HEK293 (cell line): ENCODE results near the gene TMEM63B.

ENCODE experiments used
- CTCF ChIA-PET: fragments of 350-600 bp; formaldehyde crosslinking; extraction: SDS; loops from one replicate; lab custom pipeline; 2021; ENCODE audit warnings: antibody characterized with exemption; lab: Yijun Ruan, JAX
- POLR2A ChIA-PET: fragments of 300-600 bp; formaldehyde crosslinking; extraction: SDS; loops from one replicate; lab custom pipeline; 2020; ENCODE audit warnings: antibody characterized with exemption, inconsistent platforms; lab: Yijun Ruan, JAX
- H3K27ac ChIP-seq: fragments of 200-500 bp; sonication (Bioruptor generic); 2 replicates; pipeline ENCODE4 v1.5.1; 2014; ENCODE audit warnings: low read depth, low read length, control low read depth, inconsistent platforms; ENCODE audit errors: extremely low read depth
- H3K36me3 ChIP-seq, 2 experiments: fragments of 200-500 bp in 1 of 2; sonication (Bioruptor generic) in 1 of 2; 1 replicate in 1 of 2; 2 replicates in 1 of 2; pipeline ENCODE4 v1.5.1; 2014 to 2017; ENCODE audit warnings: inconsistent platforms in 2 of 2, low read length in 2 of 2; ENCODE audit not compliant: control insufficient read depth in 2 of 2, insufficient read depth in 1 of 2
- H3K4me1 ChIP-seq: fragments of 200-500 bp; sonication (Bioruptor generic); 2 replicates; pipeline ENCODE4 v1.5.1; 2014; ENCODE audit warnings: mild to moderate bottlenecking, low read length, inconsistent platforms; ENCODE audit not compliant: control insufficient read depth, insufficient read depth
- H3K4me3 ChIP-seq: 2 replicates; pipeline ENCODE4 v1.5.1; 2011; ENCODE audit warnings: low read depth, mild to moderate bottlenecking, control low read depth, low read length, moderate library complexity
- H3K9me3 ChIP-seq: fragments of 200-500 bp; sonication (Bioruptor generic); 2 replicates; pipeline ENCODE4 v1.5.1; 2014; ENCODE audit warnings: low read depth, low read length, inconsistent platforms; ENCODE audit not compliant: control insufficient read depth, insufficient read depth
- KLF7 ChIP-seq: fragments of 450-650 bp; formaldehyde crosslinking; IDR thresholded peaks from 2 replicates; pipeline ENCODE4 v1.5.1; 2016; ENCODE audit warnings: missing biosample characterization, missing genetic modification characterization, borderline replicate concordance
- PBX3 ChIP-seq: sonication (generic); formaldehyde crosslinking; IDR thresholded peaks from 2 replicates; pipeline ENCODE4 v1.8.1; 2022; ENCODE audit warnings: mild to moderate bottlenecking, moderate library complexity, missing genetic modification reagents
- PRDM2 ChIP-seq: fragments of 450-650 bp; formaldehyde crosslinking; IDR thresholded peaks from 2 replicates; pipeline ENCODE4 v1.5.1; 2016; ENCODE audit warnings: missing biosample characterization, missing genetic modification characterization, borderline replicate concordance
- PRDM6 ChIP-seq: fragments of 450-650 bp; formaldehyde crosslinking; IDR thresholded peaks from 2 replicates; pipeline ENCODE4 v1.5.1; 2017; ENCODE audit warnings: missing biosample characterization, missing genetic modification characterization
- TCF7L2 ChIP-seq: IDR thresholded peaks from 2 replicates; pipeline ENCODE4 v1.6.1; 2011; ENCODE audit warnings: low read depth, mild to moderate bottlenecking, inconsistent platforms, low read length, moderate library complexity, borderline replicate concordance
- YY2 ChIP-seq: fragments of 450-650 bp; formaldehyde crosslinking; IDR thresholded peaks from 2 replicates; pipeline ENCODE4 v1.5.1; 2016; ENCODE audit warnings: missing biosample characterization, missing genetic modification characterization
- ZNF114 ChIP-seq: fragments of 450-650 bp; formaldehyde crosslinking; IDR thresholded peaks from 2 replicates; pipeline ENCODE4 v1.5.0; 2017; ENCODE audit warnings: missing biosample characterization, missing genetic modification characterization
- ZNF140 ChIP-seq: fragments of 450-650 bp; formaldehyde crosslinking; IDR thresholded peaks from 2 replicates; pipeline ENCODE4 v1.5.1; 2016; ENCODE audit warnings: missing biosample characterization, missing genetic modification characterization
- ZNF155 ChIP-seq: fragments of 450-650 bp; formaldehyde crosslinking; IDR thresholded peaks from 2 replicates; pipeline ENCODE4 v1.5.1; 2016; ENCODE audit warnings: missing biosample characterization, missing genetic modification characterization
- ZNF221 ChIP-seq: fragments of 450-650 bp; formaldehyde crosslinking; IDR thresholded peaks from 2 replicates; pipeline ENCODE4 v1.5.1; 2017; ENCODE audit warnings: missing biosample characterization, missing genetic modification characterization, borderline replicate concordance
- ZNF239 ChIP-seq: fragments of 450-650 bp; formaldehyde crosslinking; IDR thresholded peaks from 2 replicates; pipeline ENCODE4 v1.5.1; 2016; ENCODE audit warnings: missing biosample characterization, missing genetic modification characterization
- ZNF341 ChIP-seq: fragments of 450-650 bp; formaldehyde crosslinking; IDR thresholded peaks from 2 replicates; pipeline ENCODE4; 2016; ENCODE audit warnings: low read depth, missing biosample characterization, missing genetic modification characterization
- ZNF48 ChIP-seq: fragments of 450-650 bp; formaldehyde crosslinking; IDR thresholded peaks from 2 replicates; pipeline ENCODE4 v1.5.1; 2016; ENCODE audit warnings: missing biosample characterization, missing genetic modification characterization
- ZNF555 ChIP-seq: fragments of 450-650 bp; formaldehyde crosslinking; conservative IDR thresholded peaks from 2 replicates; pipeline ENCODE4 v1.5.1; 2017; ENCODE audit warnings: missing biosample characterization, mild to moderate bottlenecking, missing genetic modification characterization, inconsistent platforms
- ZNF561 ChIP-seq: fragments of 450-650 bp; IDR thresholded peaks from 2 replicates; pipeline ENCODE4 v1.5.1; 2018; ENCODE audit warnings: missing biosample characterization, missing genetic modification characterization, borderline replicate concordance
- ZNF677 ChIP-seq: fragments of 450-650 bp; IDR thresholded peaks from 2 replicates; pipeline ENCODE4 v1.5.0; 2018; ENCODE audit warnings: missing biosample characterization, mild to moderate bottlenecking, missing genetic modification characterization, moderate library complexity
- ZNF701 ChIP-seq: fragments of 450-650 bp; formaldehyde crosslinking; IDR thresholded peaks from 2 replicates; pipeline ENCODE4 v1.5.1; 2016; ENCODE audit warnings: missing biosample characterization, missing genetic modification characterization
- ZNF707 ChIP-seq: fragments of 450-650 bp; formaldehyde crosslinking; IDR thresholded peaks from 2 replicates; pipeline ENCODE4 v1.5.1; 2016; ENCODE audit warnings: missing biosample characterization, missing genetic modification characterization
- ZSCAN4 ChIP-seq: fragments of 450-650 bp; formaldehyde crosslinking; IDR thresholded peaks from 2 replicates; pipeline ENCODE4 v1.5.1; 2017; ENCODE audit warnings: missing biosample characterization, missing genetic modification characterization
- TF ChIP-seq, protein P1 (sequence below): fragments of 450-650 bp; formaldehyde crosslinking; IDR thresholded peaks from 2 replicates; pipeline ENCODE4 v1.5.1; 2016; ENCODE audit warnings: missing biosample characterization, missing genetic modification characterization
- TF ChIP-seq, protein P2 (sequence below): fragments of 450-650 bp; formaldehyde crosslinking; IDR thresholded peaks from 2 replicates; pipeline ENCODE4 v1.5.1; 2016; ENCODE audit warnings: missing biosample characterization, missing genetic modification characterization

TMEM63B gene

DNA sequence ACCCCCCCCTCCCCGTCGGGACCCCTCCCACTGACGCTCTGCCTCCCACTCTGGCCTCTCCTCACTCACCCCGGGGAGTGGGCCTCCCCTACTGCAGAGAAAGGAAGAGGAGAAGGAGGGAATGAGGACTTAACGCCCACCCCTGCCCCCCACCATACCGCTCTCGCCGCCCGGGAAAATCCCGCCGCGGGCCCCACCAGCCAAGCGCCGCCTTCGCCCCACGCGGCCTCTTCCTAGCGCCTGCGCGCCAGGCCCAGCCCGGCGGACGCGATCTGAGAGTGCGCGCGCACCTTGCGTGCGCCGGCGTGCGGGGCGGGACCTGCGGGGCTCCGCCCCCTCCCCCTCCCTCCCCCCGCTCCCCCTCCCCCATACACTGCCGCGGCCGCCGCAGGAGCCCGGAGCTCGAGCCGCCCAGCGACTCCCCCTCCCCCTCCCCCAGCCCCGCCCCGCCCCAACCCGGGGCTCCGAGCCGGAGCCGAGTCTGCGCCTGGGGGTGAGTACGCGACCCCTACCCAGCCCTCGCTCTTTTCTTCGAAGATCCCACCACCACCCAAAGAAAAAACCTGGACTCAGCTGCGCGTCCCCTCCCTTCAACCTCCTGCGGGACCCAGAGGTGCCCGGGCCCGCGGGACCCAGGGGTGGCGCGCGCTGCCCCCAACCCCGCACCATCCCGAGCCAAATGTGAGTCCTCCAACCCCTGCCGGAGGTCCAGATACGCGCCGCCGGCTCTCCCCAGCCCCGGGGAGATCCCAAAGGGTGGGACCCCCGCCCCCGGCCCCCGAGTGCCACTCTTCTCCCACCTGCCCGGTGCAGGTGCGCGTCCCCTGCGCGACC is at the start of gene TMEM63B, which contains the start of gene MRPL14 (continued):
- no peak for TF ChIP-seq ZNF707 (tag by site-specific recombination)
- TF ChIP-seq ZNF677 (tag by site-specific recombination) = no peak
- TF ChIP-seq PRDM6 (tag by site-specific recombination) = no peak
- TF ChIP-seq, protein P1, sequence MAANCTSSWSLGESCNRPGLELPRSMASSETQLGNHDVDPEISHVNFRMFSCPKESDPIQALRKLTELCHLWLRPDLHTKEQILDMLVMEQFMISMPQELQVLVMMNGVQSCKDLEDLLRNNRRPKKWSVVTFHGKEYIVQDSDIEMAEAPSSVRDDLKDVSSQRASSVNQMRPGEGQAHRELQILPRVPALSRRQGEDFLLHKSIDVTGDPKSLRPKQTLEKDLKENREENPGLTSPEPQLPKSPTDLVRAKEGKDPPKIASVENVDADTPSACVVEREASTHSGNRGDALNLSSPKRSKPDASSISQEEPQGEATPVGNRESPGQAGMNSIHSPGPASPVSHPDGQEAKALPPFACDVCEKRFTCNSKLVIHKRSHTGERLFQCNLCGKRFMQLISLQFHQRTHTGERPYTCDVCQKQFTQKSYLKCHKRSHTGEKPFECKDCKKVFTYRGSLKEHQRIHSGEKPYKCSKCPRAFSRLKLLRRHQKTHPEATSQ = no peak
- no peak for TF ChIP-seq ZSCAN4 (tag by site-specific recombination)
- TF ChIP-seq PBX3 (CRISPR knock-in tag) = no peak
- no peak for TF ChIP-seq ZNF341 (tag by site-specific recombination)
- TF ChIP-seq ZNF140 (tag by site-specific recombination) = no peak

- TF ChIP-seq ZNF155 (tag by site-specific recombination) (no peak), ZNF221 (tag by site-specific recombination) (no peak), ZNF239 (tag by site-specific recombination) (no peak), PRDM2 (no peak), ZNF555 (tag by site-specific recombination) (no peak), YY2 (tag by site-specific recombination) (no peak), ZNF701 (no peak), ZNF48 (tag by site-specific recombination) (no peak), ZNF114 (tag by site-specific recombination) (no peak), KLF7 (tag by site-specific recombination) (no peak), TCF7L2 (no peak), ZNF561 (tag by site-specific recombination) (no peak)
- TF ChIP-seq, protein P2, sequence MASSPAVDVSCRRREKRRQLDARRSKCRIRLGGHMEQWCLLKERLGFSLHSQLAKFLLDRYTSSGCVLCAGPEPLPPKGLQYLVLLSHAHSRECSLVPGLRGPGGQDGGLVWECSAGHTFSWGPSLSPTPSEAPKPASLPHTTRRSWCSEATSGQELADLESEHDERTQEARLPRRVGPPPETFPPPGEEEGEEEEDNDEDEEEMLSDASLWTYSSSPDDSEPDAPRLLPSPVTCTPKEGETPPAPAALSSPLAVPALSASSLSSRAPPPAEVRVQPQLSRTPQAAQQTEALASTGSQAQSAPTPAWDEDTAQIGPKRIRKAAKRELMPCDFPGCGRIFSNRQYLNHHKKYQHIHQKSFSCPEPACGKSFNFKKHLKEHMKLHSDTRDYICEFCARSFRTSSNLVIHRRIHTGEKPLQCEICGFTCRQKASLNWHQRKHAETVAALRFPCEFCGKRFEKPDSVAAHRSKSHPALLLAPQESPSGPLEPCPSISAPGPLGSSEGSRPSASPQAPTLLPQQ (tag by site-specific recombination) = no peak
- POLR2A ChIA-PET = interaction anchor here (0.6 to 1.4 kb wide), 3 partner anchors 309 to 554 kb away, joined by 3 to 27 read pairs (median 7); partner anchors contain the start of gene VEGFA
- Histone ChIP-seq H3K4me3 (no peak overlapping the region), H3K4me1 (0 out of 2 replicates have a peak, but pooled peaks cover 3% of the 10 kb centered on the region), H3K27ac (no peak overlapping the region), H3K36me3 (no peaks in the 10 kb centered on the region), H3K9me3 (no peaks in the 10 kb centered on the region)
- CTCF ChIA-PET = interaction anchor here (0.5 to 10.9 kb wide), 68 partner anchors 10 to 1174 kb away, joined by 3 to 189 read pairs (median 4); partner anchors contain the start of gene VEGFA
These were observed 49.0 kb upstream of the TMEM63B start for GRCh38 chr6:44078219-44078826.
